Smooth muscle cell (in vitro differentiated cells): Measurements from ENCODE around the gene IPO13. TPM values are rescaled to one million over a fixed set of nuclear protein-coding genes. Genes with fewer than 3 reads are reported as not detected.

Experiments
- DNase-seq: peaks from one replicate; lab custom pipeline; 2025; ENCODE audit not compliant: unreplicated experiment; lab: John Stamatoyannopoulos, UW
- H2AFZ ChIP-seq: fragments of 200-600 bp; sonication (generic); 2 replicates; pipeline ENCODE4 v1.6.0; 2016; ENCODE audit warnings: antibody characterized with exemption, low read depth, mild to moderate bottlenecking
- H3F3A ChIP-seq: fragments of 200-600 bp; sonication (generic); 2 replicates; pipeline ENCODE4 v1.6.0; 2017; ENCODE audit warnings: antibody characterized with exemption, low read depth
- H3K27ac ChIP-seq: fragments of 200-600 bp; sonication (generic); 2 replicates; pipeline ENCODE4 v1.5.1; 2016; ENCODE audit warnings: low read depth, mild to moderate bottlenecking
- H3K27me3 ChIP-seq: fragments of 200-600 bp; sonication (generic); 2 replicates; pipeline ENCODE4 v1.6.1; 2016; ENCODE audit warnings: low read depth, mild to moderate bottlenecking
- H3K36me3 ChIP-seq: fragments of 200-600 bp; sonication (generic); 2 replicates; pipeline ENCODE4 v1.5.1; 2016; ENCODE audit warnings: low read depth
- H3K4me1 ChIP-seq: fragments of 200-600 bp; sonication (generic); 2 replicates; pipeline ENCODE4 v1.5.1; 2016; ENCODE audit warnings: low read depth
- H3K4me2 ChIP-seq: fragments of 200-600 bp; sonication (generic); 2 replicates; pipeline ENCODE4 v1.6.0; 2016; ENCODE audit warnings: mild to moderate bottlenecking
- H3K4me3 ChIP-seq: fragments of 200-600 bp; sonication (generic); 2 replicates; pipeline ENCODE4 v1.5.1; 2016; ENCODE audit warnings: mild to moderate bottlenecking
- H3K79me2 ChIP-seq: fragments of 200-600 bp; sonication (generic); 2 replicates; pipeline ENCODE4 v1.6.0; 2016; ENCODE audit warnings: low read depth, mild to moderate bottlenecking
- H3K9ac ChIP-seq: fragments of 200-600 bp; sonication (generic); 2 replicates; pipeline ENCODE4 v1.6.0; 2016; ENCODE audit warnings: low read depth
- H3K9me3 ChIP-seq: fragments of 200-600 bp; sonication (generic); replicated peaks from 2 replicates; pipeline ENCODE4 v1.5.1; 2016; ENCODE audit warnings: low read depth
- H4K20me1 ChIP-seq: fragments of 200-600 bp; sonication (generic); 2 replicates; pipeline ENCODE4 v1.6.0; 2016; ENCODE audit warnings: low read depth
- CTCF ChIP-seq: fragments of 200-600 bp; sonication (generic); IDR thresholded peaks from 2 replicates; pipeline ENCODE4 v1.5.1; 2017; ENCODE audit warnings: borderline replicate concordance, mild to moderate bottlenecking, antibody characterized with exemption; ENCODE audit not compliant: insufficient read depth, poor library complexity, severe bottlenecking
- WGBS: methylation state at CpG from one replicate; pipeline ENCODE4 v1.1.7; 2016; ENCODE audit warnings: low lambda C conversion rate; 5-methylcytosine and 5-hydroxymethylcytosine counted together
- polyA plus RNA-seq: library from polyadenylated mRNA; unstranded; fragments of >200 nt; fragmentation: Nextera tagmentation; extraction: Ambion mirVana; gene quantifications from 2 replicates; pipeline ENCODE4 v1.2.1, GENCODE V29; 2016
- total RNA-seq: library from RNA; depleted of rRNA; stranded (reverse); fragments of >200 nt; gene quantifications from 2 replicates; pipeline ENCODE4 v1.2.3, GENCODE V29; 2014

The IPO13 gene
- total and polyA plus RNA-seq, 2 experiments from 2014 or later, result 10.4 to 21.2 TPM

- 90% methylated on average over 9 of the region's 9 CpGs for WGBS
Measured at GRCh38 chr1:43977376-43978263, 30.9 kb downstream of the IPO13 start.

GRCh38 chr1:43978264-43978550 lies 31.5 kb downstream of the IPO13 start:
- DNase-seq, result no peak
- H3K4me3 ChIP-seq, result peak overlapping the region; percentile 74
- peak overlapping the region; percentile 95 for H3K4me2 ChIP-seq
- WGBS, result 78% methylated on average over 5 of the region's 5 CpGs
- H3K27ac ChIP-seq, result no peak overlapping the region
- H3K9me3 ChIP-seq, result no peaks in the 10 kb centered on the region
- no peak overlapping the region for H3K9ac ChIP-seq
- H3K79me2 ChIP-seq, result peaks cover 31% of the 10 kb centered on the region
- H3K4me1 ChIP-seq, result peaks cover 18% of the 10 kb centered on the region
- no peak overlapping the region for H2AFZ ChIP-seq
- TF ChIP-seq CTCF, result no peak
- peaks cover 60% of the 10 kb centered on the region for H4K20me1 ChIP-seq
- peaks cover 19% of the 10 kb centered on the region for H3F3A ChIP-seq
- no peaks in the 10 kb centered on the region for H3K27me3 ChIP-seq
- no peaks in the 10 kb centered on the region for H3K36me3 ChIP-seq

More at GRCh38 chr1:43977376-43978263, 30.9 kb downstream of the IPO13 start:
- H3K4me2 ChIP-seq, result peak overlapping the region; percentile 95
- H3K27ac ChIP-seq, result no peak overlapping the region
- no peak overlapping the region for H3K9ac ChIP-seq
- H3K4me1 ChIP-seq, result peaks cover 18% of the 10 kb centered on the region
- H3K79me2 ChIP-seq, result peaks cover 31% of the 10 kb centered on the region
- no peak for TF ChIP-seq CTCF
- peaks cover 19% of the 10 kb centered on the region for H3F3A ChIP-seq
- DNase-seq, result no peak
- no peak overlapping the region for H2AFZ ChIP-seq
- H4K20me1 ChIP-seq, result peaks cover 54% of the 10 kb centered on the region
- H3K36me3 ChIP-seq, result no peaks in the 10 kb centered on the region
- no peak overlapping the region for H3K4me3 ChIP-seq
- no peaks in the 10 kb centered on the region for H3K27me3 ChIP-seq
- H3K9me3 ChIP-seq, result no peaks in the 10 kb centered on the region

- TF ChIP-seq CTCF, result no peak
- Histone ChIP-seq H2AFZ (peak within 1 kb of the TSS; percentile 74), H3K4me1 (peaks cover 18% of the 10 kb centered on the region), H4K20me1 (peaks cover 65% of the 10 kb centered on the region), H3K36me3 (no peaks in the 10 kb centered on the region), H3K79me2 (peaks cover 31% of the 10 kb centered on the region), H3K4me3 (peak within 1 kb of the TSS; percentile 75), H3K9me3 (no peaks in the 10 kb centered on the region), H3K9ac (peak within 1 kb of the TSS; percentile 76), H3K27ac (peak within 1 kb of the TSS; percentile 25), H3K4me2 (peak within 1 kb of the TSS; percentile 98), H3F3A (peaks cover 19% of the 10 kb centered on the region), H3K27me3 (no peaks in the 10 kb centered on the region)
- no peak for DNase-seq
- WGBS, result 5% methylated on average over 35 of the region's 54 CpGs
Measured at GRCh38 chr1:43978551-43979260, 32.0 kb downstream of the IPO13 start, which contains the start of gene B4GALT2. Gene B4GALT2, plus strand, starts transcription at chr1:43979210. Its CDS starts 1,951 bp downstream, at chr1:43981161.
